Measurements from ENCODE around the gene ACOT7.
A peak's percentile ranks its signal among the peaks of the same experiment; 100 is the strongest.

Gene ACOT7

GRCh38 chr1:6262555-6263420, 130.8 kb downstream of the ACOT7 start:
- DNase-seq = no peak

- no peak for DNase-seq
Observed at GRCh38 chr1:6261615-6261995, 132.0 kb downstream of the ACOT7 start.

GRCh38 chr1:6260961-6261614, 132.5 kb downstream of the ACOT7 start, which contains the start of gene GPR153:
Gene GPR153, minus strand, starts transcription at chr1:6261098. Its CDS starts 6,193 bp downstream, at chr1:6254905.
- no peak for DNase-seq

GRCh38 chr1:6260433-6260934, 133.1 kb downstream of the ACOT7 start:
- DNase-seq = no peak

- DNase-seq = peak; percentile 34
Observed at GRCh38 chr1:6259491-6260362, 133.8 kb downstream of the ACOT7 start.

GRCh38 chr1:6258675-6259074, 134.9 kb downstream of the ACOT7 start:
- DNase-seq = no peak

GRCh38 chr1:6257541-6258069, 136.0 kb downstream of the ACOT7 start:
- DNase-seq = no peak

- no peak for DNase-seq
Observed at GRCh38 chr1:6256645-6257044, 136.9 kb downstream of the ACOT7 start.

GRCh38 chr1:6254691-6255090, 138.9 kb downstream of the ACOT7 start:
- DNase-seq = no peak

GRCh38 chr1:6253380-6253779, 140.2 kb downstream of the ACOT7 start:
- DNase-seq = no peak

GRCh38 chr1:6252374-6252710, 141.2 kb downstream of the ACOT7 start:
- DNase-seq = no peak

- no peak for DNase-seq
Observed at GRCh38 chr1:6251681-6252373, 141.7 kb downstream of the ACOT7 start.

- DNase-seq = no peak
Observed at GRCh38 chr1:6251233-6251632, 142.3 kb downstream of the ACOT7 start.

GRCh38 chr1:6249739-6250689, 143.6 kb downstream of the ACOT7 start:
- no peak for DNase-seq

- DNase-seq = no peak
Observed at GRCh38 chr1:6248932-6249738, 144.4 kb downstream of the ACOT7 start.

- DNase-seq = no peak
Observed at GRCh38 chr1:6248161-6248776, 145.3 kb downstream of the ACOT7 start.

GRCh38 chr1:6247651-6248050, 145.9 kb downstream of the ACOT7 start:
- no peak for DNase-seq

- peak; percentile 64 for DNase-seq
Observed at GRCh38 chr1:6246497-6247467, 146.8 kb downstream of the ACOT7 start.
